ENCODE measurements around the gene MYH11.

- TF ChIP-seq CTCF (IDR thresholded peaks at IDR 0.05 in 8 of 11, conservative IDR thresholded peaks at IDR 0.05 in 3 of 11) = no peak
- no peak for TF ChIP-seq POLR2A (IDR thresholded peaks at IDR 0.05)
Observed at GRCh38 chr16:15836965-15837611, 19.7 kb downstream of the MYH11 start.

All from spleen (tissue), 7 donors.